Stimulated activated CD8-positive, alpha-beta memory T cell treated with anti-CD3 and anti-CD28 coated beads, Interleukin-12 subunit alpha, Interleukin-12 subunit beta, amount 100 ng/mL, for 4 hours (primary cell): ENCODE data around the gene CLK4.

ENCODE experiments used
- DNase-seq: peaks from one replicate; pipeline ENCODE4 v3.0.0-alpha.2; 2020; ENCODE audit warnings: low read depth

CLK4 gene

DNA sequence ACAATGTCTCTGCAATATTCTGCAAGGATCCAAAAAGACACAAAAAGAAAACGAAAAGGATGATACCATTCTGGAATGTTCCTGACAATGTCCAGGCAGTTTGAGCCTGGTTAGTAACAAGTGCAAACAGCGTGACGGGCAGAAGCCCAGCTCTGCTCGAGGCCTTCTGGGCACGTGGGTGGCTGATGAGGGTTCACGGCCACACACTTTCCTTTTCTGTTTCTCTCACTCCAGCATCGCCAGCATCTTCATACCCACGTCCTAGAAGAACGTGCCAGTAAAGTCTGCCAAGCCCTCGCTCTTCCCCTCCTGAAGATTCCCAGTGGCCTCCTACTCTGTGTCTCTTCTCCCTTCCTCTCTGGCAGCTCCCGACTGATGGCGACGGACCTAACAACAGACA lies 73.3 kb downstream of the CLK4 start:
- no peak for DNase-seq
